Endometrial microvascular endothelial cells (primary cell): ENCODE measurements around the gene SDK1. TPM values are rescaled to one million over a fixed set of nuclear protein-coding genes. Genes with fewer than 3 reads are reported as not detected.
"Not testable (repeated sequence)": the region's sequence is repeated elsewhere in the genome, so short reads cannot be mapped to it uniquely, and the experiment has no call there.

Experiments used
- in situ Hi-C: cut with HindIII; loops from 2 replicates; pipeline ENCODE4 v1.10.0; 2017; ENCODE audit warnings: low sequenced_read_pairs, low pct_unique_long_range_greater_than_20kb; ENCODE audit errors: inconsistent ontology term
- total RNA-seq: library from RNA; depleted of rRNA; stranded (reverse); fragments of >200 nt; gene quantifications from one replicate; pipeline ENCODE4 v1.2.3, GENCODE V29; 2015; ENCODE audit errors: inconsistent ontology term

Gene SDK1
- total RNA-seq, 1 donor from 2014 or later = 1.6 TPM

GRCh38 chr7:4207011-4207410, 906.0 kb downstream of the SDK1 start:
- in situ Hi-C loops = no loop called here

GRCh38 chr7:4208086-4208485, 907.0 kb downstream of the SDK1 start:
- in situ Hi-C loops = no loop called here

- in situ Hi-C loops = no loop called here
Measured at GRCh38 chr7:4208586-4208985, 907.5 kb downstream of the SDK1 start.

GRCh38 chr7:4209126-4209525, 908.1 kb downstream of the SDK1 start:
- in situ Hi-C loops = no loop called here

GRCh38 chr7:4209966-4210365, 908.9 kb downstream of the SDK1 start:
- in situ Hi-C loops = no loop called here

- in situ Hi-C loops = no loop called here
Measured at GRCh38 chr7:4210821-4211220, 909.8 kb downstream of the SDK1 start.

- in situ Hi-C loops = no loop called here
Measured at GRCh38 chr7:4211261-4211660, 910.2 kb downstream of the SDK1 start.

GRCh38 chr7:4212376-4212775, 911.3 kb downstream of the SDK1 start:
- in situ Hi-C loops = no loop called here

- in situ Hi-C loops = no loop called here
Measured at GRCh38 chr7:4214291-4215155, 913.5 kb downstream of the SDK1 start.

- in situ Hi-C loops = no loop called here
Measured at GRCh38 chr7:4215176-4215720, 914.2 kb downstream of the SDK1 start.

- in situ Hi-C loops = no loop called here
Measured at GRCh38 chr7:4216016-4216415, 915.0 kb downstream of the SDK1 start.

GRCh38 chr7:4217126-4217660, 916.1 kb downstream of the SDK1 start:
- in situ Hi-C loops = not testable (repeated sequence)

- in situ Hi-C loops = no loop called here
Measured at GRCh38 chr7:4218481-4218880, 917.4 kb downstream of the SDK1 start.

- in situ Hi-C loops = no loop called here
Measured at GRCh38 chr7:4220011-4220410, 919.0 kb downstream of the SDK1 start.

GRCh38 chr7:4221043-4221442, 920.0 kb downstream of the SDK1 start:
- in situ Hi-C loops = no loop called here

- in situ Hi-C loops = no loop called here
Measured at GRCh38 chr7:4222676-4223075, 921.6 kb downstream of the SDK1 start.

GRCh38 chr7:4225361-4225771, 924.3 kb downstream of the SDK1 start:
- in situ Hi-C loops = no loop called here

GRCh38 chr7:4225881-4226523, 925.0 kb downstream of the SDK1 start:
- in situ Hi-C loops = no loop called here

GRCh38 chr7:4226524-4226882, 925.5 kb downstream of the SDK1 start:
- in situ Hi-C loops = no loop called here
